ENCODE measurements around the gene C10orf53. TPM values are rescaled to one million over a fixed set of nuclear protein-coding genes. Genes with fewer than 3 reads are reported as not detected.

Gene C10orf53
- polyA plus RNA-seq, 4 donors, result not detected

- WGBS, 3 donors, result 92 to 100% (median 97%) methylated on average over 1 of the region's 1 CpG
- Histone ChIP-seq H3K27ac (ENCODE audit: low read depth in 1 of 3, low read length in 2 of 3) (no peak overlapping the region), H3K4me3 (ENCODE audit: low read depth in 1 of 3, low read length in 3 of 3) (no peak overlapping the region), H3K27me3 (ENCODE audit: control insufficient read depth in 3 of 3, insufficient read depth in 3 of 3, low read length in 3 of 3) (peaks cover 0 to 5% (median 0%) of the 10 kb centered on the region in 3 donors), H3K36me3 (ENCODE audit: control insufficient read depth in 3 of 3, insufficient read depth in 2 of 3, low read depth in 1 of 3, low read length in 3 of 3) (no peaks in the 10 kb centered on the region), H3K4me1 (ENCODE audit: control insufficient read depth in 3 of 3, insufficient read depth in 2 of 3, low read depth in 1 of 3, low read length in 2 of 3) (peaks cover 0 to 25% (median 3%) of the 10 kb centered on the region in 3 donors), H3K9me3 (ENCODE audit: control insufficient read depth in 2 of 2, insufficient read depth in 1 of 2, low read depth in 1 of 2, low read length in 1 of 2) (no peaks in the 10 kb centered on the region)
- FAIRE-seq, result no peak
- no peak for DNase-seq
Measured at GRCh38 chr10:49650724-49651034, 28.8 kb upstream of the C10orf53 start.

- 83 to 86% (median 85%) methylated on average over 15 of the region's 15 CpGs for WGBS, 3 donors
- FAIRE-seq, result no peak
- no peak for DNase-seq
- peaks cover 0 to 25% (median 3%) of the 10 kb centered on the region in 3 donors for H3K4me1 ChIP-seq (ENCODE audit: control insufficient read depth in 3 of 3, insufficient read depth in 2 of 3, low read depth in 1 of 3, low read length in 2 of 3)
- no peaks in the 10 kb centered on the region for H3K36me3 ChIP-seq (ENCODE audit: control insufficient read depth in 3 of 3, insufficient read depth in 2 of 3, low read depth in 1 of 3, low read length in 3 of 3)
- no peak overlapping the region for H3K27ac ChIP-seq (ENCODE audit: low read depth in 1 of 3, low read length in 2 of 3)
- H3K27me3 ChIP-seq (ENCODE audit: control insufficient read depth in 3 of 3, insufficient read depth in 3 of 3, low read length in 3 of 3), result peaks cover 0 to 5% (median 0%) of the 10 kb centered on the region in 3 donors
- H3K9me3 ChIP-seq (ENCODE audit: control insufficient read depth in 2 of 2, insufficient read depth in 1 of 2, low read depth in 1 of 2, low read length in 1 of 2), result no peaks in the 10 kb centered on the region
- H3K4me3 ChIP-seq (ENCODE audit: low read depth in 1 of 3, low read length in 3 of 3), result no peak overlapping the region
Measured at GRCh38 chr10:49651039-49651835, 28.2 kb upstream of the C10orf53 start.

DNA sequence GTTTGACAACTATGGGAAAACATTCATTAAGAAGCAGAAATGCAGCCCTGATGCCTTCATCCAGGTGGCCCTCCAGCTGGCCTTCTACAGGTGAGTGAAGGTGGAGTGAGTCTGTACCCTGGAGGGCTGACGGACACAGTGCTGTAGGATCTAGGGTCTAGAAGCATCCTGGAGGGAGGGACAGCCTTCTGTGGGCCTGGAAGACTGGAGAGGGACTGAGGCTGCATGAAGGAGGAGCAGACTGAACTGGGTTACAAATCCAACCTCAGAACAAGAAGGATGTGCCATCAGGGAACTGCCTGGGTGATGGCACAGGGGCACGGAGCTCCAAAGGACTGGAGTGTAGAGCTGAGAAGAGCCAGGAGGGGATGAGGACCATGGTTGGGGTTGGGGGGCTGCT lies 27.5 kb upstream of the C10orf53 start:
- no peak for FAIRE-seq
- peaks cover 0 to 25% (median 3%) of the 10 kb centered on the region in 3 donors for H3K4me1 ChIP-seq (ENCODE audit: control insufficient read depth in 3 of 3, insufficient read depth in 2 of 3, low read depth in 1 of 3, low read length in 2 of 3)
- H3K4me3 ChIP-seq (ENCODE audit: low read depth in 1 of 3, low read length in 3 of 3), result no peak overlapping the region
- no peaks in the 10 kb centered on the region for H3K36me3 ChIP-seq (ENCODE audit: control insufficient read depth in 3 of 3, insufficient read depth in 2 of 3, low read depth in 1 of 3, low read length in 3 of 3)
- H3K9me3 ChIP-seq (ENCODE audit: control insufficient read depth in 2 of 2, insufficient read depth in 1 of 2, low read depth in 1 of 2, low read length in 1 of 2), result no peaks in the 10 kb centered on the region
- H3K27me3 ChIP-seq (ENCODE audit: control insufficient read depth in 3 of 3, insufficient read depth in 3 of 3, low read length in 3 of 3), result peaks cover 0 to 5% (median 0%) of the 10 kb centered on the region in 3 donors
- H3K27ac ChIP-seq (ENCODE audit: low read depth in 1 of 3, low read length in 2 of 3), result peak overlapping the region in 1 of 3 donors; percentile 54
- no peak for DNase-seq
- 74 to 96% (median 94%) methylated on average over 2 of the region's 2 CpGs for WGBS, 3 donors

GRCh38 chr10:49652421-49653272 lies 26.8 kb upstream of the C10orf53 start:
- WGBS, 3 donors, result 35 to 62% (median 51%) methylated on average over 15 of the region's 15 CpGs

GRCh38 chr10:49653273-49653929 lies 26.1 kb upstream of the C10orf53 start:
- DNase-seq (peak in 1 of 2 donors; percentile 46), FAIRE-seq (no peak)
- Histone ChIP-seq H3K36me3 (ENCODE audit: control insufficient read depth in 3 of 3, insufficient read depth in 2 of 3, low read depth in 1 of 3, low read length in 3 of 3) (no peaks in the 10 kb centered on the region), H3K4me3 (ENCODE audit: low read depth in 1 of 3, low read length in 3 of 3) (no peak overlapping the region), H3K9me3 (ENCODE audit: control insufficient read depth in 2 of 2, insufficient read depth in 1 of 2, low read depth in 1 of 2, low read length in 1 of 2) (no peaks in the 10 kb centered on the region), H3K4me1 (ENCODE audit: control insufficient read depth in 3 of 3, insufficient read depth in 2 of 3, low read depth in 1 of 3, low read length in 2 of 3) (peaks cover 0 to 25% (median 3%) of the 10 kb centered on the region in 3 donors), H3K27me3 (ENCODE audit: control insufficient read depth in 3 of 3, insufficient read depth in 3 of 3, low read length in 3 of 3) (peaks cover 0 to 5% (median 0%) of the 10 kb centered on the region in 3 donors), H3K27ac (ENCODE audit: low read depth in 1 of 3, low read length in 2 of 3) (peak overlapping the region in 1 of 3 donors; percentile 76)
- 60 to 75% (median 67%) methylated on average over 11 of the region's 11 CpGs for WGBS, 3 donors

More at GRCh38 chr10:49652421-49653272, 26.8 kb upstream of the C10orf53 start:
- H3K27me3 ChIP-seq (ENCODE audit: control insufficient read depth in 3 of 3, insufficient read depth in 3 of 3, low read length in 3 of 3), result peaks cover 0 to 5% (median 0%) of the 10 kb centered on the region in 3 donors
- H3K4me3 ChIP-seq (ENCODE audit: low read depth in 1 of 3, low read length in 3 of 3), result no peak overlapping the region
- FAIRE-seq, result no peak
- peaks cover 0 to 25% (median 3%) of the 10 kb centered on the region in 3 donors for H3K4me1 ChIP-seq (ENCODE audit: control insufficient read depth in 3 of 3, insufficient read depth in 2 of 3, low read depth in 1 of 3, low read length in 2 of 3)
- no peaks in the 10 kb centered on the region for H3K9me3 ChIP-seq (ENCODE audit: control insufficient read depth in 2 of 2, insufficient read depth in 1 of 2, low read depth in 1 of 2, low read length in 1 of 2)
- peak; percentile 28 to 89 for DNase-seq
- no peaks in the 10 kb centered on the region for H3K36me3 ChIP-seq (ENCODE audit: control insufficient read depth in 3 of 3, insufficient read depth in 2 of 3, low read depth in 1 of 3, low read length in 3 of 3)
- H3K27ac ChIP-seq (ENCODE audit: low read depth in 1 of 3, low read length in 2 of 3), result peak overlapping the region in 1 of 3 donors; percentile 76

GRCh38 chr10:49654036-49654693 lies 25.3 kb upstream of the C10orf53 start:
- Histone ChIP-seq H3K27ac (ENCODE audit: low read depth in 1 of 3, low read length in 2 of 3) (no peak overlapping the region), H3K9me3 (ENCODE audit: control insufficient read depth in 2 of 2, insufficient read depth in 1 of 2, low read depth in 1 of 2, low read length in 1 of 2) (no peaks in the 10 kb centered on the region), H3K4me3 (ENCODE audit: low read depth in 1 of 3, low read length in 3 of 3) (no peak overlapping the region), H3K27me3 (ENCODE audit: control insufficient read depth in 3 of 3, insufficient read depth in 3 of 3, low read length in 3 of 3) (peaks cover 0 to 3% (median 0%) of the 10 kb centered on the region in 3 donors), H3K36me3 (ENCODE audit: control insufficient read depth in 3 of 3, insufficient read depth in 2 of 3, low read depth in 1 of 3, low read length in 3 of 3) (no peaks in the 10 kb centered on the region), H3K4me1 (ENCODE audit: control insufficient read depth in 3 of 3, insufficient read depth in 2 of 3, low read depth in 1 of 3, low read length in 2 of 3) (peaks cover 0 to 25% (median 3%) of the 10 kb centered on the region in 3 donors)
- FAIRE-seq, result no peak
- WGBS, 3 donors, result 62 to 79% (median 72%) methylated on average over 5 of the region's 5 CpGs
- DNase-seq, result no peak

- H3K27me3 ChIP-seq (ENCODE audit: control insufficient read depth in 3 of 3, insufficient read depth in 3 of 3, low read length in 3 of 3), result peaks cover 0 to 3% (median 0%) of the 10 kb centered on the region in 3 donors
- WGBS, 3 donors, result 83 to 93% (median 85%) methylated on average over 18 of the region's 18 CpGs
- H3K36me3 ChIP-seq (ENCODE audit: control insufficient read depth in 3 of 3, insufficient read depth in 2 of 3, low read depth in 1 of 3, low read length in 3 of 3), result no peaks in the 10 kb centered on the region
- no peak for DNase-seq
- H3K4me3 ChIP-seq (ENCODE audit: low read depth in 1 of 3, low read length in 3 of 3), result no peak overlapping the region
- H3K4me1 ChIP-seq (ENCODE audit: control insufficient read depth in 3 of 3, insufficient read depth in 2 of 3, low read depth in 1 of 3, low read length in 2 of 3), result peaks cover 0 to 25% (median 3%) of the 10 kb centered on the region in 3 donors
- H3K9me3 ChIP-seq (ENCODE audit: control insufficient read depth in 2 of 2, insufficient read depth in 1 of 2, low read depth in 1 of 2, low read length in 1 of 2), result peaks cover 0 to 5% of the 10 kb centered on the region in 2 donors
- no peak for FAIRE-seq
- H3K27ac ChIP-seq (ENCODE audit: low read depth in 1 of 3, low read length in 2 of 3), result no peak overlapping the region
Measured at GRCh38 chr10:49655099-49655498, 24.4 kb upstream of the C10orf53 start.
